Measurements from ENCODE around the gene CLASP1.

GRCh38 chr2:121382744-121383143, 266.5 kb downstream of the CLASP1 start:
- no peak for TF ChIP-seq POLR2A (IDR thresholded peaks at IDR 0.05; ENCODE audit: control extremely low read depth in 1 of 2, low read depth in 2 of 2, low read length in 2 of 2)
- TF ChIP-seq SP1 (IDR thresholded peaks at IDR 0.05; ENCODE audit: low read depth, low read length), result no peak
- TF ChIP-seq ZNF274 (IDR thresholded peaks at IDR 0.05; ENCODE audit: borderline replicate concordance, extremely low read depth, low read length), result no peak
- no peak for TF ChIP-seq EZH2 (IDR thresholded peaks at IDR 0.05; ENCODE audit: low read depth, low read length, severe bottlenecking)

All from H1 (cell line).